Progenitor cell of endocrine pancreas (in vitro differentiated cells): ENCODE results near the gene NPHP3. TPM values are rescaled to one million over a fixed set of nuclear protein-coding genes. Genes with fewer than 3 reads are reported as not detected.

ENCODE experiments used
- DNase-seq: peaks from one replicate; pipeline ENCODE4 v3.0.0; 2021; ENCODE audit warnings: low spot score; ENCODE audit not compliant: unreplicated experiment
- H3K27ac Mint-ChIP-seq: 2 replicates; pipeline ENCODE4 v1.8.0; 2021; ENCODE audit warnings: mild to moderate bottlenecking, moderate library complexity, mixed read lengths
- H3K27me3 Mint-ChIP-seq: 2 replicates; pipeline ENCODE4 v1.8.0; 2021; ENCODE audit warnings: mixed read lengths
- H3K36me3 Mint-ChIP-seq: 2 replicates; pipeline ENCODE4 v1.8.0; 2022; ENCODE audit warnings: mixed read lengths; ENCODE audit not compliant: insufficient read depth
- H3K4me1 Mint-ChIP-seq: 2 replicates; pipeline ENCODE4 v1.8.0; 2021; ENCODE audit warnings: low read depth, mixed read lengths
- H3K4me3 Mint-ChIP-seq: 2 replicates; pipeline ENCODE4 v1.8.0; 2021; ENCODE audit warnings: low read depth, mild to moderate bottlenecking, moderate library complexity, mixed read lengths
- H3K9me3 Mint-ChIP-seq: 2 replicates; pipeline ENCODE4 v1.8.0; 2021; ENCODE audit warnings: low read depth, mixed read lengths
- CTCF ChIP-seq: fragments of 200-600 bp; sonication (generic); IDR thresholded peaks from one replicate; pipeline ENCODE4 v1.5.0; 2021; ENCODE audit warnings: antibody characterized with exemption, mild to moderate bottlenecking; ENCODE audit not compliant: unreplicated experiment
- total RNA-seq: library from RNA; stranded (reverse); gene quantifications from 2 replicates; pipeline ENCODE4 v1.2.1, GENCODE V29; 2021

The NPHP3 gene
- total RNA-seq, 1 donor from 2014 or later: 24.8 TPM

DNA sequence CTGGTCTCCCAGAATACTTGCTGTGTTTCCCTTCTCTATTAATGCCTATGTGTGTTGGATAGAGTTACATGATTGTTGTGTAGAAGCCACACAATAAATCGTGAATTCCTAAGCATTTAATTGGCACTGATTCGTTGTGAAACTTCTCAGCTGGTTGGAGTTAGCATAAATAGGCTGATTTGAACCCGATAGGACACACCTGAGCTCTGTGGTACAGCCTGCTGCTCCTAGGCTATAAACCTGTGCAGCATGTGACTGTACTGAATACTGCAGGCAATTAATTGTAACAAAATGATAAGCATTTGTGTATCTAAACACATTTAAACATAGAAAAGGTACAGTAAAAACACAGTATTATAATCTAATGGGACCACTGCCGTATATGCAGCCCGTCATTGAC, 67.5 kb downstream of the NPHP3 start:
- Mint-ChIP-seq H3K9me3 (no peaks in the 10 kb centered on the region), H3K36me3 (no peaks in the 10 kb centered on the region)

DNA sequence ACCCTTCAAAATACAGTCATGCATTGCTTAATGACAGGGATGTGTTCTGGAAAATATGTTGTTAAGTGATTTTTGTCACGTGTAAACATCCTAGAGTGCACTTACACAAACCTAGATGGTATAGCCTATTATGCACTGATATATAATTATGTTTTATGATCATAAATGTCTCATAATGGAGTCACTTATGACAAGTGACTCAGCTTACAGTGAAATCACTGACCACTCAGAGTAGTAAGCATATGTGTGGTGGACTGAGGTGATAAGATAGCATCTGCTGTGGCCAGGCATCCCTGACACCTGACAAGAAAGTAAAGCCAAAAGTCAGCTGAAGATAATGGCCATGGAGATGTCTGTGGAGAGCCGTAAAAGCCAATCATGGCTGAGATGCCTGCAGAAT, 68.0 kb downstream of the NPHP3 start:
- H3K4me3 Mint-ChIP-seq: no peak overlapping the region
- H3K27me3 Mint-ChIP-seq: no peaks in the 10 kb centered on the region
- H3K9me3 Mint-ChIP-seq: no peaks in the 10 kb centered on the region
- no peak for DNase-seq
- H3K4me1 Mint-ChIP-seq: peaks cover 9% of the 10 kb centered on the region
- H3K36me3 Mint-ChIP-seq: no peaks in the 10 kb centered on the region
- no peak for TF ChIP-seq CTCF
- H3K27ac Mint-ChIP-seq: no peak overlapping the region

More for the DNA sequence above, 67.5 kb downstream of the NPHP3 start:
- TF ChIP-seq CTCF: no peak
- peaks cover 7% of the 10 kb centered on the region for H3K4me1 Mint-ChIP-seq
- H3K27me3 Mint-ChIP-seq: no peaks in the 10 kb centered on the region
- no peak for DNase-seq
- no peak overlapping the region for H3K27ac Mint-ChIP-seq
- H3K4me3 Mint-ChIP-seq: no peak overlapping the region

- Mint-ChIP-seq H3K4me3 (no peak overlapping the region), H3K27ac (no peak overlapping the region), H3K9me3 (no peaks in the 10 kb centered on the region), H3K27me3 (no peaks in the 10 kb centered on the region), H3K4me1 (peaks cover 11% of the 10 kb centered on the region), H3K36me3 (no peaks in the 10 kb centered on the region)
- DNase-seq: no peak
- TF ChIP-seq CTCF: no peak
Observed at GRCh38 chr3:132652640-132653270, 69.5 kb downstream of the NPHP3 start.

DNA sequence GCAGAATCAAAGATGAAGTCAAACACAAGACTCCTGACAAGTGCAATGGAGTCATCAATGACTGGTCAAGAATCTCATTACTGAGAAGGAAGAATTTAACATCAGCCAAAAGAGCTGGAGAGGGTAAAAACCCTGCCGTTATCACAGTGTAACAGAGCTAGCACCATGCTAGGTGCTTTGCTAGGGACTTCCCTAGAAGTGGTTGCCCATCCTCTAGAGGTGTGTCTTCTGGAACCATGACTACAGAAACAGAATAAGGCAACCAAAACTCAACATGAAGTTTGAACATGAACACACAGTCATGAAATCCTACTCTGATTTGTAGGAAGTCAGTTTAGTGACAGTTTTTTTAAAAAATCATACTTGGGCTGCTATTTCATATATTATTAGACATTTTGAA, 72.1 kb downstream of the NPHP3 start:
- no peak overlapping the region for H3K4me3 Mint-ChIP-seq
- TF ChIP-seq CTCF: no peak
- no peak for DNase-seq
- no peak overlapping the region for H3K27ac Mint-ChIP-seq
- no peaks in the 10 kb centered on the region for H3K27me3 Mint-ChIP-seq
- H3K9me3 Mint-ChIP-seq: no peaks in the 10 kb centered on the region
- H3K4me1 Mint-ChIP-seq: peaks cover 11% of the 10 kb centered on the region
- H3K36me3 Mint-ChIP-seq: peaks cover 2% of the 10 kb centered on the region

- no peak for TF ChIP-seq CTCF
- H3K27ac Mint-ChIP-seq: no peak overlapping the region
- H3K36me3 Mint-ChIP-seq: peaks cover 3% of the 10 kb centered on the region
- no peak overlapping the region for H3K4me3 Mint-ChIP-seq
- no peaks in the 10 kb centered on the region for H3K9me3 Mint-ChIP-seq
- no peak for DNase-seq
- no peaks in the 10 kb centered on the region for H3K27me3 Mint-ChIP-seq
- H3K4me1 Mint-ChIP-seq: peaks cover 11% of the 10 kb centered on the region
Observed at GRCh38 chr3:132645058-132645457, 77.2 kb downstream of the NPHP3 start.
